NCI-H446 (cell line): ENCODE data around the gene RNF138.
A peak's percentile ranks its signal among the peaks of the same experiment; 100 is the strongest.
"Not testable (repeated sequence)": the region's sequence is repeated elsewhere in the genome, so short reads cannot be mapped to it uniquely, and the experiment has no call there.

Experiments used
- DNase-seq, 2 experiments: peaks; one replicate each; lab custom pipeline; 2025; lab: John Stamatoyannopoulos, UW

RNF138 gene

GRCh38 chr18:32095900-32096229 lies 4.2 kb downstream of the RNF138 start:
- no peak for DNase-seq

DNA sequence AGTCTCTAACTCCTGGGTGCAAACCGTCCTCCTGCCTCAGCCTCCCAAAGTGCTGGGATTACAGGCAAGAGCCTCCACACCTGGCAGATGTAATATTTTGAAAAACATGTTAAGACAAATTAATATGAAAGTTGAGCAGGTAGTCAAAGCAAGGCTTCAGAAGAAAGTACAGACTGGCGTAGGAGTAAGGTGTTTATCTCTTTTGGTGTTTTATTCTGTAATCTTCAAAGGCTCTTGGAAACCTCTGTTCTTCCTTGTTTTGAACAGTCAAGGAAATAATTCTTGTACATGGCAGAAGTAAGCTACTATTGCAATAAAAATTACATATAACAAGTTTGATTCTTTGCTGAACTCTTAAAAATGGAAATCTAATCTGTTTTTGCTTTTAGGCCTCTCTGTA lies 5.3 kb downstream of the RNF138 start:
- DNase-seq = no peak

DNA sequence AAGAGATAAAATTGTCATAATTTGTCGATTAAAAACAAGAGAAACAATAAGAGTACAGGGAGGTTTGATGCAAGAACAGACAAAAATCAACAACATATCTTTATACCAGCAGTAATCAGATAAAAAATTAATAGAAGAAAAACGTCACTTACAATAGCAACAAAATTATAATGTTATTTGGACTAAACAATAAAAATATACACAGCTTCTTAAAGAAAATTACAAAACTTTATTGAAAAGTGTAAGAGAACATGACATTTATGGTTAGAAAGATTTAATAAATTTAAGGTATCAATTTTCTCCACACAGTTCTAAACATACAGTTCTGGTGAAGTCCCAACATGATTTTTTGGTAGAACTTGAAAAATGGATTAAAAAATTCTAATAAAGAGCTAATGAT lies 12.8 kb downstream of the RNF138 start:
- no peak for DNase-seq

GRCh38 chr18:32110005-32110404 lies 18.3 kb downstream of the RNF138 start:
- no peak for DNase-seq

GRCh38 chr18:32111706-32112105 lies 20.0 kb downstream of the RNF138 start:
- no peak for DNase-seq

- no peak for DNase-seq
Measured at GRCh38 chr18:32112826-32113225, 21.2 kb downstream of the RNF138 start.

DNA sequence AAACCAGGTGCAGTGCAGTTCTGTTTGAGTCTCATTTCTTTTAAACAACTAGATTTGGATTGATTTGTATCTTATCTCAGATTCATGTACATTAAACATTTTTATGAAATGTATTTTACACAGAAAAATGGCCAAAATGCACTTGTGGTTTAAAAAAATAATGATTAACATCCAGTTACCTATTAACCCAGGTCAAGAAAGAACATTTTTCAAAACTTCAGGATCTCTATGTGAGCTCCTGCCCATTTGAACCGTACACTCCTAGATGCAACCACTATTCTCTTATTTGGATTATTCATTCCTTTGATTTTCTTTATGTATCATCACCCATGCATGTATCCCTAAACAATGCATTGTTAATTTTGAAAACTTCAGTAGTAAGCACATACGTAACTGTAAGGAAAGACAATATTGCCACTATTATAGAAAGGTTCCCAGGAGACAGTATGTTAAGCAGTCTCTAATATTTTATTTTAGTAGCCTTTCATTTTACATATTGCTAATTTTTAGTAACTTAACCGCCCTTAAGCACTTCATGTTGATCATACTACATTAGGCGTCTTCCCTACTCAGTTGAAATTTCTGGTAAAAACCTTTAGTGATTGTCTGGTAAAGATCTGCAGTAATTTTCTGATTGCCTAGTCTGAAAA lies 22.7 kb downstream of the RNF138 start:
- DNase-seq = no peak

DNA sequence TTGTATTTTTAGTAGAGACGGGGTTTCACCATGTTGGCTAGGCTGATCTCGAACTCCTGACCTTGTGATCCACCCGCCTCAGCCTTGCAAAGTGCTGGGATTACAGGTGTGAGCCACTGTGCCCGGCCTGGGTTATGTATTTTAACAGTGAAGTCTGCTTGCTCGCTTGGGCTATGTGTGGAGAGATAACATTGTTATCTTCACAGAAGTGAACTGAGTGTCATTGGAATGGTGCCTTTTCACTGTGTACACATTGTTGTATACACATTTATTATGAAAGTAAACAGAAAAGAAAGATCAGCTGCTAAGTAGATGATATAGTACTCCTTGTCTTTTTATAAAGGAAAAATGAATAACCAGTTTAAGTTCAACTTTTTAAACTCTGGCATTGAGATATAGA lies 30.4 kb downstream of the RNF138 start:
- DNase-seq = no peak

GRCh38 chr18:32126538-32126937 lies 34.9 kb downstream of the RNF138 start:
- DNase-seq = no peak

- no peak for DNase-seq
Measured at GRCh38 chr18:32135625-32136024, 44.0 kb downstream of the RNF138 start.

DNA sequence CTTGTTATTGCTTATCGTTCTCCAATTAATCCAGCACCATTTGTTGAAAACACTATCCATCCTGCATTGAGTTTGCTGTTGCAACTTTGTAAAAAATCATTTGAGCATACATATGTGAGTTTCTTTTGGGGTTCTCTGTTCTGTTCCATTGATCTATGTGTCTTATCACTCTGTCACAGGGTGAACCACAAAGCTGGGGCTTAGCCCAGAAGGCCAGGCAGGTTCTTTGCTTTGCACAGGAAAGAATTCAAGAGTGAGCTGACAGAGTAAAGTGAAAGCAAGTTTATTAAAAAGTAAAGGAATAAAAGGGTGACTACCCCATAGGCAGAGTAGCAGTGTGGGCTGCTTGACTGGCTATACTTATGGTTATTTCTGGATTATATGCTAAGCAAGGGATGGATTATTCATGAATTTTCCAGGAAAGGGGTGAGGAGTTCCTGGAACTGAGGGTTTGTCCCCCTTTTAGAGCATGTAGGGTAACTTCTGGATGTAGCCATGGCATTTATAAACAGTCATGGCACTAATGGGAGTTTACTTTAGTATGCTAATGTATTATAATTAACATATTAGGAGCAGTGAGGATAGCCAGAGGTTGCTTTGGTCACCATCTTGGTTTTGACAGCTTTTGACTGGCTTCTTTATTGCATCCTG lies 46.8 kb downstream of the RNF138 start:
- DNase-seq = no peak

GRCh38 chr18:32139835-32140283 lies 48.2 kb downstream of the RNF138 start:
- DNase-seq = peak in 1 of 2 experiments; percentile 7

- DNase-seq = no peak
Measured at GRCh38 chr18:32148185-32148870, 56.7 kb downstream of the RNF138 start.

DNA sequence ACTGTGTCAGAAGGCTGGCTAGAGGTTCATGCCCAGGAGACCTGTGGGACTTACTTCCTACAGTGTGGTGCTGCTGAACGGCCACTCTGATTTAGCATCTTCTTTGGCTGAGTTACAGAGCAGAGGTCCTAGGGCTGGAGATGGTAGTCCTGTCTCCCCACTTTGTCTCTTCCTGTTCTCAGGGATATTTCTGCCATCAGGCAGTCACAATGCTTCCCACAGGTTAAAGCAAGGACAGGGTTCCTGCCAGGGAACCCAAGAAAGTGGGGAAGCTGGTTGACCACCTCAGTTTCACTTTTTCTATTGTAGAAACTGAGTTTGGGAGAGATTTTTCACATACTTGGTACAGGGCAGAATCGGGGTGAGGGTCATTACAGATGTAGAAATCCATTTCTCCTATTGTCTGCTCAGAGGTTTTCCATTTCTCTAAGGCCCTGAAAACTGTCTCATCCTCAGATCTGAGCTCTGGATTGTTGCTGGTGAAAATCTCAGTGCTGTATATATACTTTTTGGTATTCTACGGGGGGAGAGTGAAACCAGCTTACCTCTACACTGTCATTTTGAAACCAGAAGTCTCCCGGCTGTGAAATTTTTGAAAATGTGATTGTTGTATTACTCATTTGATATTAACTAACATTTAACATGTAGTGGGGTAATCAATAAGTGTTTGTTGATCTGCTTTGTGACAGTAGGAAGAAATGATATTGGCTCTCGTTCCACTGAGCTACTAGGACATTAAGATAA lies 61.2 kb downstream of the RNF138 start:
- no peak for DNase-seq

GRCh38 chr18:32156855-32157254 lies 65.2 kb downstream of the RNF138 start:
- DNase-seq = no peak

- no peak for DNase-seq
Measured at GRCh38 chr18:32157580-32157979, 65.9 kb downstream of the RNF138 start.

DNA sequence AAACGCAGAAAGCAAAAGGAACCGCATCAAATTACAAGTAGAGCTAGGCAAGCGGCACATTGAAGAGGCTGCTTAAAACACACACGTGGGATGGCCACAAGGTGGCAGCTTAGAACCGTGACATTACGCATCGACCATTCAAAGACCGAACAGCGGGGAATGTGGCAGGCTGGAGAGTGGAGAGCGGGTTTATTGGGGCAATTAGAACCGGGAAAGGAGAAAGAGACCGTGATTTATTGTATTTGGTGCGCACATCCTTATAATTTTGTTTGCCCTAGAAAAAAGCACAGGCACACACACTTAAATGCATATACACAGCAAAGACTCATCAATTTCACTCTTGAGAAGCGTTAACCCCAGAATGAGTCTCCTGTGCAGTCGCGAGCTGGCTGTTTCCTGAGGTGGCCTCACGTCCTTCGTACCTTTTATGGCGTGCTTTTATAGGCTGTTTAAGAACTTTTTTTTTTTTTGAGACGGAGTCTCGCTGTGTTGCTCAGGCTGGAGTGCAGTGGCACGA lies 66.5 kb downstream of the RNF138 start:
- DNase-seq = peak; percentile 52 to 83

DNA sequence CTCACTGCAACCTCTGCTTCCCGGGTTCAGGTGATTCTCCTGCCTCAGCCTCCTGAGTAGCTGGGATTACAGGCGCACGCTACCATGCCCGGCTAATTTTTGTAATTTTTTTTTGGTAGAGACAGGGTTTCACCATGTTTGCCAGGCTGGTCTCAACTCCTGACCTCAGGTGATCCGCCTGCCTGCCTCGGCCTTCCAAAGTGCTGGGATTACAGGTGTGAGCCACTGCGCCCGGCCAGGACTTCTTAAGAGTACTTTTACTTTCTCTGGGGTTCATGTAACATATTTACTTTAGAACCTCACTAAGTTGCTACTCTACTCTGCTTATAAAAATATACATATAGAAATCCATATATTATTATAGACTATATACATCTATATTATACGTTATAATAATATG lies 67.0 kb downstream of the RNF138 start:
- not testable (repeated sequence) for DNase-seq

DNA sequence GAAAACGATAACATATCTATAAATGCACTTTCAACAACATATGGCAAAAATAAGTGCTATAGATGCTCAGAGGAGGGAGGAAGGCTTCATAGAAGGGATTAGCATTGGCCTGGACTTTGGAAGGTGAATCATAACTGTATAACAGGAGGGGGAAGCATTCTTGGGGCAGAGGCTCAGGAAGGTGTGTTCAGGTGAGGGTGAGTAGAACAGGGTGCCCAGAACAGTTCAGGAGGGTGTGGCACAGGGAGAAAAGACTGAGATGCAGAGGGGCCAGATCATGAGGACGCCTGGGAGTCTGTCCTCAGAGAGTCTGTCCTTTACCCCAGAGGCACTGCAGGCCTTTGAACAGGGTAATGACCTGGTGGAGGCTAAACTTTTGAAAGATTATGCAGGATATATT lies 68.9 kb downstream of the RNF138 start:
- DNase-seq = no peak

DNA sequence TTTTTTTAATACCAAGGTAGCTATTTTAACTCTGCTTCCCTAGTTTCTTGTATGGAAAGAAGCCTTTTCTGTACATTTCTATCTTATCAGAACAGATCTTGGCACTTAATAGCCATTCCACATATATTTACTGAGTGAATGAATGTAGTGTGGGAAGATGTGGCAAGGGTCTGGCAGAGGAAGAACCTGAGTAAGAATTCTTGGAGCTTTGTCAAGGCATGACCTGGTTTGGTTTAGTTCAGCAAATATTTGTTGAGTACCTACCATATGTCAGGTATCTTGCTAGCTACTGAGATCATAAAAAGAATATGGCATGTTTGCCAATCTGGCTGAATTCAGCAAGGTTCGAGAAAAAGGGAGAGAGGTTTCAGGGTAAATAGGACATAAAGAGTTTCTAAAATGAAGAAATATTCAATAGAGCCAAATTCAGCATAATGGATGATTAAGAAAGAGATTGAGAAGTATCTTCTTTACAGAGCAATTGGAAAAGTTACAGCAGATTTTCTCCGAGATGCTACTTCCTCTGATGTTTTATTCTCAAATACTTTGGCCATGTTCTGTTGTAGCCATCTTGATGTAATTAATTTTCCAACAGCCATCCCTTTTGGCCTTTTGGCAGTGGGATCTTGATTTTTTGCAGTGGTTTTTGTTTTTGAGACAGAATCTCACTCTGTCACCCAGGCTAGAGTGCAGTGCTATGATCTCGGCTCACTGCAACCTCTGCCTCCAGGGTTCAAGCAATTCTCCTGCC lies 76.5 kb downstream of the RNF138 start:
- DNase-seq = peak in 1 of 2 experiments; percentile 50

- no peak for DNase-seq
Measured at GRCh38 chr18:32173654-32174053, 82.0 kb downstream of the RNF138 start.

- DNase-seq = no peak
Measured at GRCh38 chr18:32174719-32175118, 83.0 kb downstream of the RNF138 start.
